GM18861 (cell line): ENCODE data around the gene WDFY4.

Source experiments
- ATAC-seq: cut with Tn5 transposase; IDR thresholded peaks from one replicate; pipeline ENCODE4 v1.9.1; 2021; ENCODE audit not compliant: unreplicated experiment

The WDFY4 gene

GRCh38 chr10:48897441-48897790 lies 212.7 kb downstream of the WDFY4 start:
- ATAC-seq: no peak

- ATAC-seq: no peak
Measured at GRCh38 chr10:48898426-48898825, 213.8 kb downstream of the WDFY4 start.

GRCh38 chr10:48899781-48900180 lies 215.1 kb downstream of the WDFY4 start:
- ATAC-seq: no peak

- ATAC-seq: no peak
Measured at GRCh38 chr10:48900371-48900801, 215.7 kb downstream of the WDFY4 start.

- no peak for ATAC-seq
Measured at GRCh38 chr10:48901319-48901718, 216.6 kb downstream of the WDFY4 start.

- no peak for ATAC-seq
Measured at GRCh38 chr10:48902096-48902495, 217.4 kb downstream of the WDFY4 start.

GRCh38 chr10:48903151-48903550 lies 218.5 kb downstream of the WDFY4 start:
- ATAC-seq: no peak

GRCh38 chr10:48904861-48905260 lies 220.2 kb downstream of the WDFY4 start:
- ATAC-seq: no peak

GRCh38 chr10:48905311-48905710 lies 220.6 kb downstream of the WDFY4 start:
- ATAC-seq: no peak

GRCh38 chr10:48906841-48907240 lies 222.2 kb downstream of the WDFY4 start:
- no peak for ATAC-seq

GRCh38 chr10:48907730-48908129 lies 223.1 kb downstream of the WDFY4 start:
- ATAC-seq: no peak

- no peak for ATAC-seq
Measured at GRCh38 chr10:48910548-48910947, 225.9 kb downstream of the WDFY4 start.

- ATAC-seq: no peak
Measured at GRCh38 chr10:48913674-48914073, 229.0 kb downstream of the WDFY4 start.

- no peak for ATAC-seq
Measured at GRCh38 chr10:48923748-48924147, 239.1 kb downstream of the WDFY4 start.

- no peak for ATAC-seq
Measured at GRCh38 chr10:48924988-48925387, 240.3 kb downstream of the WDFY4 start.

- ATAC-seq: no peak
Measured at GRCh38 chr10:48926255-48926654, 241.6 kb downstream of the WDFY4 start.

GRCh38 chr10:48926764-48927540 lies 242.3 kb downstream of the WDFY4 start:
- ATAC-seq: no peak

- ATAC-seq: no peak
Measured at GRCh38 chr10:48929413-48929990, 244.8 kb downstream of the WDFY4 start.

GRCh38 chr10:48931188-48931587 lies 246.5 kb downstream of the WDFY4 start:
- no peak for ATAC-seq

- ATAC-seq: no peak
Measured at GRCh38 chr10:48932831-48933664, 248.4 kb downstream of the WDFY4 start.

GRCh38 chr10:48934672-48935501 lies 250.2 kb downstream of the WDFY4 start:
- ATAC-seq: no peak
